Testis (tissue), 3 donors: Measurements from ENCODE around the gene CAD. TPM values are rescaled to one million over a fixed set of nuclear protein-coding genes. Genes with fewer than 3 reads are reported as not detected.
A peak's percentile ranks its signal among the peaks of the same experiment; 100 is the strongest.

Source experiments
- DNase-seq: peaks from one replicate; pipeline ENCODE4 v3.0.0-alpha.2; 2019
- H3K27ac ChIP-seq, 2 donors: fragments of 200-600 bp; sonication (generic); one replicate each; pipeline ENCODE4 v1.5.1; 2019
- H3K27me3 ChIP-seq: fragments of 200-600 bp; sonication (generic); one replicate; pipeline ENCODE4 v1.5.1; 2019
- H3K36me3 ChIP-seq: fragments of 200-600 bp; sonication (generic); one replicate; pipeline ENCODE4 v1.5.1; 2017; ENCODE audit warnings: low read depth; ENCODE audit errors: missing control alignments
- H3K4me1 ChIP-seq: fragments of 200-600 bp; sonication (generic); one replicate; pipeline ENCODE4 v1.5.1; 2019
- H3K4me3 ChIP-seq, 2 donors: fragments of 200-600 bp; sonication (generic); one replicate each; pipeline ENCODE4 v1.5.1; 2017 to 2019
- H3K9me3 ChIP-seq: fragments of 200-600 bp; sonication (generic); one replicate; pipeline ENCODE4 v1.5.1; 2017
- CTCF ChIP-seq, 3 experiments: fragments of 450-650 bp in 2 of 3; fragments of 200-600 bp in 1 of 3; sonication (generic) in 1 of 3; IDR thresholded peaks; one replicate each; pipeline ENCODE4 v1.5.1; 2016 to 2019; ENCODE audit warnings: antibody characterized with exemption in 3 of 3, mild to moderate bottlenecking in 2 of 3, moderate library complexity in 1 of 3
- POLR2A ChIP-seq: fragments of 450-650 bp; IDR thresholded peaks from one replicate; pipeline ENCODE4 v1.6.1; 2017; ENCODE audit warnings: antibody characterized with exemption, mild to moderate bottlenecking, moderate library complexity
- WGBS, 2 donors: methylation state at CpG; one replicate each; pipeline ENCODE4 v1.1.5; 2018; 5-methylcytosine and 5-hydroxymethylcytosine counted together
- intact Hi-C: fragments of 100-400 bp; cut with DNase I; formaldehyde crosslinking; loops from one replicate; pipeline ENCODE4 v1.15.1; 2023; ENCODE audit warnings: low total_unique reads
- polyA plus RNA-seq: library from polyadenylated mRNA; stranded (reverse); fragments of 350-450 nt; fragmentation: Illumina TruSeq; extraction: RNeasy Lipid Tissue Mini Kit (QIAGEN cat#74804); gene quantifications from one replicate; pipeline ENCODE4 v1.2.3, GENCODE V29; 2014; ENCODE audit warnings: low read depth, low replicate concordance; ENCODE audit not compliant: insufficient read depth
- total RNA-seq, 2 donors: library from RNA; depleted of rRNA; stranded (reverse); fragments of >200 nt; gene quantifications; one replicate each; pipeline ENCODE4 v1.2.3, GENCODE V29; 2016

The CAD gene
- total and polyA plus RNA-seq, 3 donors from 2014 or later, result 40.0 to 66.9 (median 62.5) TPM

GRCh38 chr2:27204566-27204965 is 12.6 kb upstream of the CAD start:
- H3K27me3 ChIP-seq, result no peaks in the 10 kb centered on the region
- H3K4me1 ChIP-seq, result peaks cover under 1% of the 10 kb centered on the region
- H3K27ac ChIP-seq, result no peak overlapping the region
- H3K36me3 ChIP-seq, result no peaks in the 10 kb centered on the region
- intact Hi-C loops, result no loop called here
- no peak overlapping the region for H3K4me3 ChIP-seq
- no peak for TF ChIP-seq POLR2A
- no peak for TF ChIP-seq CTCF (IDR thresholded peaks at IDR 0.05)
- WGBS, 2 donors, result 90% methylated on average over 8 of the region's 8 CpGs; no CpG with 5 or more reads in 1 of the 2 donors
- H3K9me3 ChIP-seq, result no peaks in the 10 kb centered on the region
- DNase-seq, result no peak

GRCh38 chr2:27205206-27205605 is 12.0 kb upstream of the CAD start:
- intact Hi-C loops, result no loop called here
- DNase-seq, result no peak
- 42 to 50% methylated on average over 1 to 8 of the region's 8 CpGs for WGBS, 2 donors
- no peaks in the 10 kb centered on the region for H3K36me3 ChIP-seq
- H3K9me3 ChIP-seq, result no peaks in the 10 kb centered on the region
- no peaks in the 10 kb centered on the region for H3K4me1 ChIP-seq
- H3K27ac ChIP-seq, result peak overlapping the region in 1 of 2 donors; percentile 17
- TF ChIP-seq POLR2A (no peak), CTCF (IDR thresholded peaks at IDR 0.05) (no peak)
- no peak overlapping the region for H3K4me3 ChIP-seq
- no peaks in the 10 kb centered on the region for H3K27me3 ChIP-seq

- peaks cover 4% of the 10 kb centered on the region for H3K4me1 ChIP-seq
- intact Hi-C loops, result no loop called here
- no peak for TF ChIP-seq POLR2A
- no peak for TF ChIP-seq CTCF (IDR thresholded peaks at IDR 0.05)
- no peak for DNase-seq
- 95 to 100% methylated on average over 6 of the region's 6 CpGs for WGBS, 2 donors
- H3K4me3 ChIP-seq, result no peak overlapping the region
- H3K27ac ChIP-seq, result no peak overlapping the region
- H3K9me3 ChIP-seq, result no peaks in the 10 kb centered on the region
- H3K36me3 ChIP-seq, result no peaks in the 10 kb centered on the region
- no peaks in the 10 kb centered on the region for H3K27me3 ChIP-seq
These were observed 10.8 kb upstream of the CAD start for GRCh38 chr2:27206346-27206745.

GRCh38 chr2:27208486-27209050 is 8.6 kb upstream of the CAD start:
- Histone ChIP-seq H3K36me3 (no peaks in the 10 kb centered on the region), H3K4me1 (peaks cover 10% of the 10 kb centered on the region), H3K4me3 (no peak overlapping the region), H3K27ac (no peak overlapping the region), H3K27me3 (no peaks in the 10 kb centered on the region), H3K9me3 (no peaks in the 10 kb centered on the region)
- DNase-seq, result peak; percentile 25
- intact Hi-C loops, result no loop called here
- 69 to 82% methylated on average over 4 of the region's 4 CpGs for WGBS, 2 donors
- TF ChIP-seq POLR2A (no peak), CTCF (IDR thresholded peaks at IDR 0.05) (no peak)
